Fibroblast of lung (primary cell): ENCODE measurements around the gene FBXW5. TPM values are rescaled to one million over a fixed set of nuclear protein-coding genes. Genes with fewer than 3 reads are reported as not detected.

Experiments used
- DNase-seq, 2 donors: peaks; one replicate each; pipeline versions ENCODE4 v3.0.0 to v3.0.0-alpha.2; 2010; ENCODE audit warnings: low read depth in 2 of 2
- H2AFZ ChIP-seq: 2 replicates; pipeline ENCODE4 v1.5.1; 2012; ENCODE audit warnings: low read length, control low read depth, inconsistent platforms
- H3K27ac ChIP-seq: 2 replicates; pipeline ENCODE4 v1.5.1; 2011; ENCODE audit warnings: low read length, control low read depth; ENCODE audit not compliant: insufficient read depth
- H3K27me3 ChIP-seq: 2 replicates; pipeline ENCODE4 v1.5.1; 2011; ENCODE audit warnings: mild to moderate bottlenecking, low read length; ENCODE audit not compliant: control insufficient read depth, insufficient read depth
- H3K36me3 ChIP-seq: 2 replicates; pipeline ENCODE4 v1.5.1; 2011; ENCODE audit warnings: low read length; ENCODE audit not compliant: control insufficient read depth, insufficient read depth
- H3K4me1 ChIP-seq: 2 replicates; pipeline ENCODE4 v1.5.1; 2011; ENCODE audit warnings: low read length; ENCODE audit not compliant: control insufficient read depth, insufficient read depth; ENCODE audit errors: extremely low read depth
- H3K4me2 ChIP-seq: 2 replicates; pipeline ENCODE4 v1.5.1; 2011; ENCODE audit warnings: low read length, control low read depth; ENCODE audit not compliant: insufficient read depth; ENCODE audit errors: extremely low read depth
- H3K4me3 ChIP-seq, 4 experiments: fragments of 200-600 bp in 1 of 4; sonication (generic) in 1 of 4; replicated peaks in 1 of 4; 2 replicates each; pipeline ENCODE4 v1.5.1; 2011 to 2016; ENCODE audit warnings: low read length in 4 of 4, low read depth in 3 of 4, mild to moderate bottlenecking in 3 of 4, control low read depth in 2 of 4, inconsistent platforms in 1 of 4, mixed read lengths in 1 of 4; ENCODE audit not compliant: insufficient read depth in 1 of 4; ENCODE audit errors: control extremely low read depth in 1 of 4
- H3K79me2 ChIP-seq: 2 replicates; pipeline ENCODE4 v1.5.1; 2012; ENCODE audit warnings: mild to moderate bottlenecking, low read length, inconsistent platforms; ENCODE audit not compliant: control insufficient read depth, insufficient read depth
- H3K9ac ChIP-seq: 2 replicates; pipeline ENCODE4 v1.5.1; 2011; ENCODE audit warnings: mild to moderate bottlenecking, low read length, control low read depth; ENCODE audit not compliant: insufficient read depth
- H3K9me3 ChIP-seq: 2 replicates; pipeline ENCODE4 v1.5.1; 2012; ENCODE audit warnings: low read depth, low read length; ENCODE audit not compliant: control insufficient read depth, insufficient read depth
- H4K20me1 ChIP-seq: 2 replicates; pipeline ENCODE4 v1.5.1; 2011; ENCODE audit warnings: low read length; ENCODE audit not compliant: control insufficient read depth, insufficient read depth; ENCODE audit errors: extremely low read depth
- CTCF ChIP-seq, 2 donors: IDR thresholded peaks in 1 of 2; conservative IDR thresholded peaks in 1 of 2; 1 replicate in 1 of 2; 2 replicates in 1 of 2; pipeline ENCODE4 v1.5.1; 2011 to 2012; ENCODE audit warnings: low read length in 2 of 2, control low read depth in 1 of 2, inconsistent platforms in 1 of 2, low read depth in 1 of 2, mild to moderate bottlenecking in 1 of 2
- EZH2 ChIP-seq: IDR thresholded peaks from 2 replicates; pipeline ENCODE4 v1.5.1; 2012; ENCODE audit warnings: low read length, control low read depth, mild to moderate bottlenecking; ENCODE audit errors: missing control alignments
- polyA plus RNA-seq, 2 donors: library from polyadenylated mRNA; depleted of rRNA in 1 of 2; stranded (reverse) in 1 of 2; unstranded in 1 of 2; fragments of >200 nt; gene quantifications; 2 replicates each; pipeline ENCODE4 v1.2.1, GENCODE V29; 2011 to 2012; ENCODE audit warnings: missing spikeins in 1 of 2
- total RNA-seq: library from RNA; depleted of rRNA; stranded (reverse); fragments of >200 nt; gene quantifications from 2 replicates; pipeline ENCODE4 v1.2.1, GENCODE V29; 2014

The FBXW5 gene
- total and polyA plus RNA-seq, 2 donors (not counting 1 experiment from before 2014, with no cell fraction given), result 31.3 to 166 TPM

GRCh38 chr9:136935651-136936050 lies 8.9 kb downstream of the FBXW5 start:
- H3K4me3 ChIP-seq, result no peak overlapping the region
- no peak overlapping the region for H2AFZ ChIP-seq
- no peaks in the 10 kb centered on the region for H3K9me3 ChIP-seq
- H3K27me3 ChIP-seq, result no peaks in the 10 kb centered on the region
- H3K9ac ChIP-seq, result no peak overlapping the region
- H3K27ac ChIP-seq, result no peak overlapping the region
- TF ChIP-seq EZH2, result no peak
- no peak for TF ChIP-seq CTCF (conservative IDR thresholded peaks at IDR 0.05 in 1 of 2, IDR thresholded peaks at IDR 0.05 in 1 of 2; ENCODE audit: low read depth in 1 of 2, low read length in 2 of 2)
- H3K4me2 ChIP-seq, result no peak overlapping the region
- no peaks in the 10 kb centered on the region for H3K4me1 ChIP-seq
- H3K36me3 ChIP-seq, result peaks cover 12% of the 10 kb centered on the region
- DNase-seq, result no peak
- peaks cover 1% of the 10 kb centered on the region for H3K79me2 ChIP-seq
- H4K20me1 ChIP-seq, result no peaks in the 10 kb centered on the region

- H2AFZ ChIP-seq, result no peak overlapping the region
- no peaks in the 10 kb centered on the region for H3K79me2 ChIP-seq
- no peak overlapping the region for H3K4me3 ChIP-seq
- no peak for DNase-seq
- no peaks in the 10 kb centered on the region for H3K27me3 ChIP-seq
- H3K4me2 ChIP-seq, result no peak overlapping the region
- no peaks in the 10 kb centered on the region for H4K20me1 ChIP-seq
- H3K36me3 ChIP-seq, result no peaks in the 10 kb centered on the region
- TF ChIP-seq EZH2 (no peak), CTCF (conservative IDR thresholded peaks at IDR 0.05 in 1 of 2, IDR thresholded peaks at IDR 0.05 in 1 of 2; ENCODE audit: low read depth in 1 of 2, low read length in 2 of 2) (no peak)
- H3K4me1 ChIP-seq, result no peaks in the 10 kb centered on the region
- no peaks in the 10 kb centered on the region for H3K9me3 ChIP-seq
- H3K9ac ChIP-seq, result no peak overlapping the region
- no peak overlapping the region for H3K27ac ChIP-seq
These were observed 10.3 kb downstream of the FBXW5 start for GRCh38 chr9:136934277-136934676.

GRCh38 chr9:136931611-136932130 lies 12.9 kb downstream of the FBXW5 start:
- no peaks in the 10 kb centered on the region for H3K9me3 ChIP-seq
- H2AFZ ChIP-seq, result no peak overlapping the region
- no peak overlapping the region for H3K4me2 ChIP-seq
- peaks cover 6% of the 10 kb centered on the region for H3K4me1 ChIP-seq
- H4K20me1 ChIP-seq, result no peaks in the 10 kb centered on the region
- H3K4me3 ChIP-seq, result no peak overlapping the region
- no peaks in the 10 kb centered on the region for H3K79me2 ChIP-seq
- no peak overlapping the region for H3K9ac ChIP-seq
- H3K27ac ChIP-seq, result no peak overlapping the region
- H3K27me3 ChIP-seq, result no peaks in the 10 kb centered on the region
- no peak for TF ChIP-seq EZH2
- no peak for TF ChIP-seq CTCF (conservative IDR thresholded peaks at IDR 0.05 in 1 of 2, IDR thresholded peaks at IDR 0.05 in 1 of 2; ENCODE audit: low read depth in 1 of 2, low read length in 2 of 2)
- peaks cover 3% of the 10 kb centered on the region for H3K36me3 ChIP-seq
- DNase-seq, result no peak
